Stimulated activated naive CD8-positive, alpha-beta T cell treated with anti-CD3 and anti-CD28 coated beads, Interleukin-15, Interleukin-2, amounts not matched to agents 100 ng/mL and 50 ng/mL, for 24 hours (primary cell): ENCODE data around the gene GNG7.

ENCODE experiments used
- H3K27ac Mint-ChIP-seq: one replicate; pipeline ENCODE4 v1.8.0; 2021; ENCODE audit warnings: mild to moderate bottlenecking, mixed read lengths
- H3K27me3 Mint-ChIP-seq: one replicate; pipeline ENCODE4 v1.8.0; 2021; ENCODE audit warnings: mixed read lengths
- H3K36me3 Mint-ChIP-seq: one replicate; pipeline ENCODE4 v1.8.0; 2021; ENCODE audit warnings: low read depth, mixed read lengths
- H3K4me1 Mint-ChIP-seq: one replicate; pipeline ENCODE4 v1.8.0; 2021; ENCODE audit warnings: low read depth, mixed read lengths
- H3K4me3 Mint-ChIP-seq: one replicate; pipeline ENCODE4 v1.8.0; 2021; ENCODE audit warnings: mild to moderate bottlenecking, mixed read lengths
- H3K9me3 Mint-ChIP-seq: one replicate; pipeline ENCODE4 v1.8.0; 2021; ENCODE audit warnings: mixed read lengths

Gene GNG7

GRCh38 chr19:2462635-2463421 lies 239.7 kb downstream of the GNG7 start:
- H3K4me1 Mint-ChIP-seq, result peaks cover 8% of the 10 kb centered on the region
- H3K27me3 Mint-ChIP-seq, result no peaks in the 10 kb centered on the region
- H3K9me3 Mint-ChIP-seq, result no peaks in the 10 kb centered on the region
- no peak overlapping the region for H3K27ac Mint-ChIP-seq
- no peaks in the 10 kb centered on the region for H3K36me3 Mint-ChIP-seq
- peak overlapping the region; percentile 63 for H3K4me3 Mint-ChIP-seq

GRCh38 chr19:2461751-2462634 lies 240.5 kb downstream of the GNG7 start:
- H3K9me3 Mint-ChIP-seq, result no peaks in the 10 kb centered on the region
- H3K4me3 Mint-ChIP-seq, result peak overlapping the region; percentile 84
- peak overlapping the region; percentile 79 for H3K27ac Mint-ChIP-seq
- H3K36me3 Mint-ChIP-seq, result peaks cover 3% of the 10 kb centered on the region
- H3K4me1 Mint-ChIP-seq, result peaks cover 13% of the 10 kb centered on the region
- no peaks in the 10 kb centered on the region for H3K27me3 Mint-ChIP-seq
